Head of caudate nucleus (tissue), 42 donors: Measurements from ENCODE around the gene GAL3ST3.
A peak's percentile ranks its signal among the peaks of the same experiment; 100 is the strongest.

Source experiments
- DNase-seq, 42 donors: peaks; one replicate each; pipeline versions ENCODE4 v3.0.0 to v3.0.0-alpha.2; 2020 to 2021; ENCODE audit warnings: mixed read lengths in 7 of 42
- intact Hi-C: fragments of 100-400 bp; cut with DNase I; formaldehyde crosslinking; loops from one replicate; pipeline ENCODE4 v1.15.0; 2022

GAL3ST3 gene

DNA sequence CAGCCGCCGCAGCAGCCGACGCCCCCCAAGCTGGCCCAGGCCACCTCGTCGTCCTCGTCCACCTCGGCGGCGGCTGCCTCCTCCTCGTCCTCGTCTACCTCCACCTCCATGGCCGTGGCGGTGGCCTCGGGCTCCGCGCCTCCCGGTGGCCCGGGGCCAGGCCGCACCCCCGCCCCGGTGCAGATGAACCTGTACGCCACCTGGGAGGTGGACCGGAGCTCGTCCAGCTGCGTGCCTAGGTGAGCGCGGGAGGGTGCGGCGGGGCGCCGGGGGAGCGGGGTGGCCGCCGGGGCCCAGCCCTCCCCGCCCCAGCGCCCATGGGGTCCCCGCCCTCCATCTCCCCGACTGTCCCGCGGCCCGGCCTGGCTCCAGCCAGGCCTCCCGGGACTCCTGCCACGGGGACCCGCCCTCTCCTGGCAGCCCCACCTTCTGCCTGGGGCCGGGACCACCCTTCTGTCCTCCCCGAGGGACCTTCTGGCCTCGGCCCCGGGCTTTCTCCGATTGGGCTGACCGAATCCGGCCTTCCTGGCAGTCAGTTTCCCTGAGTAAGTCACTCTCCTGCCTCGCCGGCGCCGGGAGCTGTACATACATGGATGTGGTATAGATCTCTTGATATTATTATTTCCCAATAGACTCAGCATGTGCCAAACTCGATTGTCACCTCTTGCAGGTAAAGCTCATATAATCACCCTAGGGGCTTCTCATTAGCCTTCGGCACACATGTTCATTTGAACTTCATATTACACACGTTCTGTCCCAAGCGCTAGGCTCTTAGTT lies 21.8 kb upstream of the GAL3ST3 start:
- intact Hi-C loops = no loop called here
- peak in 33 of 42 donors; percentile 31 to 76 (median 49) for DNase-seq

DNA sequence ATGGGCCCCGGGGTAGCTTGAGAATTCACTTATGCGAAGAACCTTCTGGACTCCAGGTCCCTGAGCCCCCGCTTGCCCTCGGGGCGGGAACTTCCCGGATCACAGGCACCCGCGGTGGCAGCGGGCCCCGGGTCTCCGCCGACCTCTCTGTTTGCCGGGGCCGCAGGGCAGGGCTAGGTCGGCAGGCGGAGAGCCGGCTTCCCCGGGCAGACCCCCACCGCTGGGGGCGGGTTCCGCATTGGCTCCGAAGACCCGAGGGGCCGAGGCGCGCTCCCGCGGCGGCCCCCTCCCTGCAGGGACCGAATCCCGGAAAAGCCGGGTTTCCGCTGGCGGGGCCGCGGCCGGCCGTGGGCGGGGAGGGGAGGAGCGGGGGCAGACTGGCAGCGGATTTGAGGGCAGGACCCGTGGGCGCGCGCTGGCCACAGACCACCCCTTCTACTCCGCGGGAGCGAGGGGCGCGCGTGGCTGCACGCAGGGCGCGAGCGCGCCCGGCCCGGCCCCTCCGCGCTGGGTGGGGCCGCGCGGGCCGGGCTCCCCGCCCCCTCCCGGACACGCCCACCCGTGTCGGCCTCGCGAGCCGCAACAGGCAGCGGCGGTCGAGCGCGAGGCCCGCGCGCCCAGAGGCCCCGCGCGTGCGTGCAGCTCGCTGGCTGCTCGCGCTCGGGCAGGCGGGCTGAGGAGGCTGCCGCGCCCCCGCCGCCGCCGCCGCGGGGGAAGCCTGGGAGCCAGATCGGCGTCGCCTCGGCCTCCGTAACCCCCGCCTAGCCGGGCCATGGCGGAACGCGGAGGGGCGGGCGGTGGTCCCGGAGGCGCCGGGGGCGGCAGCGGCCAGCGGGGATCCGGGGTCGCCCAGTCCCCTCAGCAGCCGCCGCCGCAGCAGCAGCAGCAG lies 21.0 kb upstream of the GAL3ST3 start, which contains the start of gene PACS1:
Gene PACS1, plus strand, starts transcription at position 558 of the 889 bp plus-strand sequence. Its CDS starts 215 bp downstream, at position 773.
- intact Hi-C loops = no loop called here
- DNase-seq = peak in 40 of 42 donors; percentile 53 to 85 (median 68)

DNA sequence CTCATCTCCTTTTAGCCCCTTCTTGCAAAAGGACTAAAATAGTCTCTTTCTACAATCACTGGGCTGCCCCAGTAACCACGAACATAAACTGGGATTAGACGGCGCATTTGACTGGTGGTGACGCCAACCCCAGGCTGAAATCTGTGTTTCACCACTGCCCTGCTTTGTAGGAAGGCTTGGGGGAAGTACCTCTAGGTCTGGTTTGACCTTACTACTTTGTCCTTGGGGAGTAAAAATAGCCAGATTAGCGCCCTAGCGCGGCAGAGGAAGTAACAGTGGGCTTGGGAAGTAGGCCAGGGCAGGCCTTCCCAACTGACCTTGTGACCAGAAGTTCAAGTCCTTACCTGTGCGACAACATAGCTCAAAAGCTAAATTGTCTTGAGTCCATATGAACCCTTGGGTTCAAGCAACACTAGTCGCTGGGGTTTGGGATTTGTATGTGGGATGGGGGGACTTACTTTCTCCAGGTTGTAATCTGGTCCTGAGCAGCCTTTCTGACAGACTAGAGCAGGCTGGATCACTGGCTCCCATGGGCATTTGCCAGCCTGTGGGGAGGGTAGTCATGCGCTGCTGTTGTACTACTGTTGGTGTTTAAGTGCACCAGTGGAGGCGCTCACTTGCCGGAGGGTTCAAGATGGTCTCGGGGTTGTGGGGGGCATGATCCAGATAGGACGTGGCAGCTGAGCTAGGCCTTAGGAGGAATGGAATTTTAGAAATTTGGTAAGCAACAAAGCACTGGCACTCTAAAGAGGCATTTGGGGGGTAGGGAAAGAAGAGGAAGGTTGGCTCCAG lies 20.2 kb upstream of the GAL3ST3 start:
- DNase-seq = peak in 31 of 42 donors; percentile 35 to 76 (median 58)

DNA sequence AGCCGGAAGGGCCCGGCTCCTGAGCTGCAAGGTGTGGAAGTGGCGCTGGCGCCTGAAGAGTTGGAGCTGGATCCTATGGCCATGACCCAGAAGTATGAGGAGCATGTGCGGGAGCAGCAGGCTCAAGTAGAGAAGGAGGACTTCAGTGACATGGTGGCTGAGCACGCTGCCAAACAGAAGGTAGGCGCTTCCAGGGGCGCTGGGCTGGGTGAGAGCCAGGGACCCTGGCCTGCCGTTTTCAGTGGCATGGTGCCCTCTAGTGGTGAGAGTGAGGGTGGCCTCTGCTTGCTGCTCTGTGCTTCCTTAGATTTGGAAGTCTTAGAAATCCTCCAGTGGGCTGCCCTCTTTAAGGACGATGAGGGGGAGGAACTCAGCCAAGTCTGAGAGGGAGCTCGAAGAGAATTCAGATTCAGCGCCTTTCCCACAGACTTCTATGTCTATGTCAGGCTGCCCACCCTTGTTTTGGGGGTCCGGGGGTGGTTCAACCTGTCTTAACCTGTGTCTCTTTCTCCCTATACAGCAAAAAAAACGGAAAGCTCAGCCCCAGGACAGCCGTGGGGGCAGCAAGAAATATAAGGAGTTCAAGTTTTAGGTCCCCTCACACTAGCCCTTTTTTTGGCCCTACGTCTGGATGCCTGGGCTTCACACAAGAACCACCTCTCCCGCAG lies 19.3 kb upstream of the GAL3ST3 start:
- peak; percentile 61 to 89 (median 78) for DNase-seq
- intact Hi-C loops = no loop called here

More for the DNA sequence above, 20.2 kb upstream of the GAL3ST3 start:
- intact Hi-C loops = no loop called here

DNA sequence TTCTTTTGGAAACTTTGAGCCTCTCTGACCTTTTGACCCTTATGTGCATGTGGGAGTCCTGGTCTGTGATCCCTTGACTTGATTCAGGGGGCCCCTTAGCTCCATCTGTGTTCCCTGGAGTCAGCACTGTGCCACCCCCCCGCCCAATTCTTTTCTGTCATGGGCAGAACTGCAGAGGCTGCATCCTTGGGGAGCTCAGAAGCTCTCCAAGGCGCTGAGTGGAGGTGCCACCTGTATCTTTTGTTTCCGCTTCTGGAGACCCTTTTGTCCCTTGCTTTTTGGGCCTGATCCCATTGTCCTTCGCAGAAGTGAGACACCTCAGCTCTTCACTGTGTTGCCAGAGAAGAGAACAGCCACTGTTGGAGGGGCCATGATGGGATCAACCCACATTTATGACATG lies 18.7 kb upstream of the GAL3ST3 start:
- intact Hi-C loops = no loop called here
- peak in 1 of 42 donors; percentile 9 for DNase-seq

DNA sequence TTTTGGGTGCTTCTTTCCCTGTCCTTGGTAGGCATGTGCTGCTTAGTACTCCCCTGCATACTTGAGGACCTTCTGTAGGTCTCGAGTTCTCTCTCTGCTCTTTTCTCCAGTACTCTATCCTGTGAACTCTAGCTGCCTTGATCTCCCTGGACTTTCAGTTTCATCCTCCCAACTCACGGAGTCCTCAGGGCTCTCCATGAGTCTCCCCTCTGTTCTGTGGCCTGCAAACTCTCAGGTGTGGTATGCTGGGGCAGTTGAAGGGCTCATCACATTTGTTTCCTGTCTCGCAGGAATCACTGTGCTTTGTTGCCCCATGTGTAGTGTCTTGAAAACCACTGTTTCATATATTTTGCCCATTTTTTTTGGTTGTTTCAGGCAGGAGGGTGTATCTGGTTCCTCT lies 17.8 kb upstream of the GAL3ST3 start:
- intact Hi-C loops = no loop called here
- peak in 1 of 42 donors; percentile 12 for DNase-seq

DNA sequence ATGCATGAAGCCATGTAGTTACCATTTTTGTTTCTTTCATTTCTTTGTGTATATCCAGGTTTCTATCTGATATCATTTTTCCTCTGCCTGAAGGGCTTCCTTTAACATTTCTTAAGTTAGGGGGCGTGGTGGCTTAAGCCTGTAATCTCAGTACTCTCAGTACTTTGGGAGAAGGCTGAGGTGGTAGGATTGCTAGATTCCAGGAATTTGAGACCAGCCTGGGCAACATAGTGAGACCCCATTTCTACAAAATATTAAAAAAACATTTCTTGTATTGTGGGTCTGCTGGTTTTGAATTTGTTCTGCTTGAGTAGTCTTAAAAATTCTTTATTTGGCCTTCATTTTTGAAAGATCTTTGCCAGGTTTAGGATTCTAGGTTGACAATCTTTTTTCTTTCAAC lies 15.6 kb upstream of the GAL3ST3 start:
- no peak for DNase-seq
- intact Hi-C loops = no loop called here

DNA sequence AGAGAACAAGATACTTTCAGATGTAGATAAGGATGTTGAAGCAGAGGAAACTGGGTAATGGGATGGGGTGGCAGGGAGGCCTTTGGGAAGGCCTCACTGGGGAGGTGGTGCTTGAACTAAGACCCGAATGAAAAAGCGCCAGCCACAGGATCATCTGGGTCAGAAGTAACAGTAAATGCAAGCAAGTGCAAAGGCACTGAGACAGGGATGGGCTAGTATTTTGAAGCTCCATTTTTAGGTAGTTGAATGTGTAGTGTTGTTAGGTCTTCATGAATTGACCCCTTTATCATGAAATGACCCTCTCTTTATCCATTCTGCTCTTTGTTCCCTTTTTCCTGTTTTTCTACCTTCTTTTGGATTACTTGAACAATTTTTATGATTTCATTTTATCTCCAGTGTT lies 14.9 kb upstream of the GAL3ST3 start:
- intact Hi-C loops = no loop called here

DNA sequence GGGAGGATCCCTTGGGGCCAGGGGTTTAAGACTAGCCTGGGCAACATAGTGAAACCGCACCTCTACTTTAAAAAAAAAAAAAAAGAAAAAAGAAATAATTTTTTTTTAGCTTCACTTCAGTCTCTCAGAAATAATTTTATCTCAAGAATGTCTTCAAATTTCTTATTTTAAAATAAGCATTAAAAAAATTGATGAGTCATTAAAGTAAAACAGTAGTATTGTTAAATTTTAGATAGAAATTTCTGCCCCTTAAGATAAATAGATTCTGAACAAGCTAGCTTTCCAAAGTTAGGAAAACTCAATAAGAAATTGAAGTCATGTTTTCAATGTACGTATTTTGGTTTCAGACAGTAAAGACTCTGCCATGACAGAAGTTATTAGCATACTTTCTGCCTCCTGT lies 13.4 kb upstream of the GAL3ST3 start:
- intact Hi-C loops = no loop called here

More for the DNA sequence above, 14.9 kb upstream of the GAL3ST3 start:
- DNase-seq = no peak

DNA sequence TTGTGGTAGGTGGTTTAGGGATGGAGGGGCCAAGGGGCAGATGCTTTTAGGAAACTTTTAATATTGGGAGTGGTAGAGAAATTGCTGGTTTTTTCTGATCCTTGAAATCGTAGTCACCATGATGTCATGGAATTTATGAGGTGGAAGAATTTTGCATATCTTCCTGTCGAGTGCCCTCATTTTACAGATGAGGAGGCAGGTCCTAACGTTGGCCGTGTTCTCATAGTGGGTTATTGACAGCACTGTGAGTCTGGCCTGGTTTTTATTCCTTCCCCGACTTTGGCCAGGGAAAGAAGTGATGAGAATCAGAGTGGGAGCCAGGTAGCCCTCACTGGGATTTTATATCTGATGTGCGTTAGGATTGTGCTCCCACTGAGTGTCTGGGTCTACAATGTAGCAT lies 12.3 kb upstream of the GAL3ST3 start:
- intact Hi-C loops = no loop called here

More for the DNA sequence above, 13.4 kb upstream of the GAL3ST3 start:
- DNase-seq = no peak

DNA sequence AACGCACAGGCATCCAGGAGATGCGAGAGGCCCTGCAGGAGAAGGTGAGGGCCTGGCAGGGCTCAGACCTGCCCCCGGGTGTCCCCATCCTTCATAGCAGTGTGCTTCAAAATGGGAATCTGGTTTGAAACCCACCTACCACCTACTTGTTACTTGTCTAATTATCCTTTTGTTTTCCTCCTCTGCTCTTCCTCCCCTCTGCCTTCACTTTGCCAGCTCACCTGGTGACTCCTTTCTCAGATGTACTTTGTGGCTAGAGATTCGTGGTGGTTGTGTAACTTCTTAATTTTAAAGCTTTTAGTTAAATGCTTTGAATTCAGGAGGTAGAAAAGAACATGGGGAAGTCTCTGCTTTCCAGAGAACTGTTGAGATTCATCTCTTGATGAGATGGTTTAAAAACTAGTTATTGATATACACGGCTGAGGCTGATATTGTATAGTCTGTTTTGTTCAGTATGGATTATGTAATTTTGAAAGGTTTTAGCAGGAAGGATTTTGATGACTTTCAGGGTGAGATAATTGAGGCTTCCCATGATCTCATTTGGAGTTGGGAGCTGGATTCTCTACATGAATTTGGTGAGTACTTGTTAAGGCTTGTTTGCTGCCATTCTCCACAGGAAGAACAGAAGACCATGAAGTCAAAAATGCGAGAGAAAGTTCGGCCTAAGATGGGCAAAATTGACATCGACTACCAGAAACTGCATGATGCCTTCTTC lies 11.2 kb upstream of the GAL3ST3 start:
- peak in 12 of 42 donors; percentile 24 to 68 (median 52) for DNase-seq
- intact Hi-C loops = no loop called here

More for the DNA sequence above, 12.3 kb upstream of the GAL3ST3 start:
- DNase-seq = no peak

DNA sequence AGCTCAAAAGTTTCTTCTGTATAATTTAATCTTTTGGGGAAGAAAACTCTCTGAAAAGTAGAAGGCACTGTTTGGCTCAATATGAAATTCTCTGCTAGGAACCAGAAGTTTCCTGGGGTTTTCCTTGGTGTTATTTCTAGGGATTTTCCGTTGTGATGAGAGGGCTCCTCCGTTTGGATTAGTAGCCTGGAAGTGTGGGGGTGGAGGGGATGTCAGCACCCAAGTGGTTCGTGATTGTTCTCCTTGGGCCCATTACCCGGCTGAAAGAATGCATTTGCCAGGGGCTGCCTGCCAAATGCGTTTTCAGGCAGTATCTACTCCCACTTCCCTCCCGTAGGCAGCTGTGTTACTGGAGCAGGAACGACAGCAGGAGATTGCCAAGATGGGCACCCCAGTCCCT lies 7.5 kb upstream of the GAL3ST3 start:
- no peak for DNase-seq
- intact Hi-C loops = no loop called here

DNA sequence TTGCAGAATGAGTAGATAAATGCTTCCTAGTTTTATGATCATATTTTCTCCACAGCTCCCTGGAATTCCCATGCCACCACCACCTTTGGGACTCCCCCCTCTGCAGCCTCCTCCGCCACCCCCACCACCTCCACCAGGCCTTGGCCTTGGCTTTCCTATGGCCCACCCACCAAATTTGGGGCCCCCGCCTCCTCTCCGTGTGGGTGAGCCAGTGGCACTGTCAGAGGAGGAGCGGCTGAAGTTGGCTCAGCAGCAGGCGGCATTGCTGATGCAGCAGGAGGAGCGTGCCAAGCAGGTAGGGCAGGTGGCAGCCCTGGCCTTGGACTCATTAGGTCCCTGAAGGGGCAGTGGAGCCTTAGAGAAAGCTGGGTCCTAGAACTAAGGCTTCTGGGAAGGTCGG lies 6.1 kb upstream of the GAL3ST3 start:
- DNase-seq = no peak
- intact Hi-C loops = no loop called here

DNA sequence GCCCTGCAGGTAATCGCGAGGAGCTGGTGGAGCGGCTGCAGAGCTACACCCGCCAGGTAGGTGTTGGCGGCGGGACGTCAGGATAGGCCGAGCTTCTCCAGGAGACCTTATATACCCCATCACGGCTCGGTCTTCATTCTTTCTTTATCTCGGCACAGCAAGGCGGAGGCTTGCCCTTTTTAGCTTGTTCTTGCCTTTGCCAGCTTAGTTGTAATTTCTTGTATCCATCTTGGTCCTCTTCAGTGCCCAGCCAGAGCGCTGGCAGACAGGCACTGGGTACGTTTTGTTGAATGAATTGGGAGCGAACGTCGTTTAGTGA lies 3.7 kb upstream of the GAL3ST3 start:
- intact Hi-C loops = loop anchor here (1.0 kb wide), 1 partner anchor 50 kb away; the partner anchor contains the start of genes BANF1 and EIF1AD

DNA sequence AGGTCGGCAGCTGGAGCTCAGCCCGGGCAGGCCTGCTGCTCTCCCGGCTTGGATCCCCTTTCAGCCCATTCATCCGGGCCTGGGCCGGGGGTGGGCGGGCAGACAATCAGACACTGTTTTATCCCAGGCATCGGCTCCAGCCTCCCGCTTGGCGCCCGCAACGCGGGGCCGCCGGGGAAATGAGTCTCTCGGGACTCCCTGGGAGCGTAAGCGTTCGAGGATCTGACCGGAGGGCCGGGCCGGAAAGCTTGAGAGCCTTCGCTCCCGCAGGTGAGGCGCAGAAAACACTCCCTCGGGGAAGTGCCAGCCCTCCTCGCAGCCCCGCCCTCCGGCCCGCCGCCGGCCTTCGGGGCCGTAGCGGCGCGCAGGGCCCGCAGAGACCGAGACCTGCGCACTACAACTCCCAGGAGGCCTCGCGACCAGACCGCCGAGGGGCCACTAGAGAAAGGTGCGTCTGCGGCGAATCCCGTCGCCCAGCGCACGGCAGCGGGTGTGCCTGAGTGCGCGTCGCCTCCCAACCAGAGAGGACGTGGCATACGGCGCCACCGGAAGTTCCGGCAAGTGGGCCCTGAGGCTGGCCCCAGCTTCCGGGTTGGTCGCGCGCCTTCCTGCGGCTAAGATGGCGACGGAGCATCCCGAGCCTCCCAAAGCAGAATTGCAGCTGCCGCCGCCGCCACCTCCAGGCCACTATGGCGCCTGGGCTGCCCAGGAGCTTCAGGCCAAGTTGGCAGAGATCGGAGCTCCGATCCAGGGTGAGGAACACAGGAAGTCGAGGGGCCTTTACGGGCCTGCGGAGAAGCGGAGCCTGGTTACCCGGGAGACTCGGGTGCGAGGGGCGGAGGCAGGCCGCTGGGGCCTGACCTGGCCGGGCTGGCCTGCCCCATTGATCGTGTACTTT lies 3.1 kb upstream of the GAL3ST3 start, which contains the start of gene SF3B2:
Gene SF3B2, plus strand, starts transcription at position 599 of the 898 bp plus-strand sequence. Its CDS starts 21 bp downstream, at position 620.
- intact Hi-C loops = loop anchor here (1.0 kb wide), 1 partner anchor 50 kb away; the partner anchor contains the start of genes BANF1 and EIF1AD
- peak; percentile 98 to 100 (median 99) for DNase-seq

More for the DNA sequence above, 3.7 kb upstream of the GAL3ST3 start:
- no peak for DNase-seq

DNA sequence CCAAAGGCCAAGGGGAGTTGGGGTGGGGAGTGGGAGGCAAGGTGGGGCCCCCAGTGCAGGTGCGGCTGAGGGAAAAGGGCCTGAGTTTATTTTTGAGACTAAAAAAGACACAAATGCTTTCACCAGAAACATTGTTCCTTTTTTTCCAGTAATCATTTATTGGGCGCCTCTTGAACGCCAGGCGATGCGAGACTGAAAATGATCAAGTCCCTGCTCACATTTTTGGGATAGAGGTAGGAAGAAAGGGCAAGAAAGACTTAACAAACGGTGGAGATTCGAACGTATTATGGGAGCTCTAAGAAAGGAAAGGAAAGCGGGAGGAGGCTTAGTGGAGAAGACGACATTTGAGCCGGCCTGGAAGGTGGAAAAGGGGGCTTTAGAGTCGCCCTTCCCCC lies 2.4 kb upstream of the GAL3ST3 start:
- intact Hi-C loops = no loop called here
- no peak for DNase-seq
